ENCODE results near the gene TGM4.

TGM4 gene

GRCh38 chr3:44954304-44954703, 79.9 kb downstream of the TGM4 start:
- no peaks in the 10 kb centered on the region for H3K27me3 ChIP-seq (ENCODE audit: control insufficient read depth in 1 of 2, insufficient read depth in 2 of 2, low read length in 2 of 2)

GRCh38 chr3:44954962-44955361, 80.6 kb downstream of the TGM4 start:
- no peak overlapping the region for H3K27ac ChIP-seq (ENCODE audit: low read length)
- H3K9me3 ChIP-seq (ENCODE audit: control insufficient read depth in 2 of 2, low read length in 2 of 2), result no peaks in the 10 kb centered on the region
- H3K4me1 ChIP-seq (ENCODE audit: control insufficient read depth, insufficient read depth, low read length), result peaks cover 2% of the 10 kb centered on the region
- H3K9ac ChIP-seq (ENCODE audit: low read length in 2 of 2), result no peak overlapping the region
- no peaks in the 10 kb centered on the region for H3K27me3 ChIP-seq (ENCODE audit: control insufficient read depth in 1 of 2, insufficient read depth in 2 of 2, low read length in 2 of 2)
- H3K4me3 ChIP-seq (ENCODE audit: low read length in 2 of 2), result no peak overlapping the region
- H3K36me3 ChIP-seq (ENCODE audit: control insufficient read depth in 2 of 2, insufficient read depth in 2 of 2, low read length in 2 of 2), result peaks cover 13 to 27% of the 10 kb centered on the region in 2 donors

More at GRCh38 chr3:44954304-44954703, 79.9 kb downstream of the TGM4 start:
- Histone ChIP-seq H3K27ac (ENCODE audit: low read length) (no peak overlapping the region), H3K9me3 (ENCODE audit: control insufficient read depth in 2 of 2, low read length in 2 of 2) (no peaks in the 10 kb centered on the region), H3K4me1 (ENCODE audit: control insufficient read depth, insufficient read depth, low read length) (peaks cover 2% of the 10 kb centered on the region), H3K4me3 (ENCODE audit: low read length in 2 of 2) (no peak overlapping the region), H3K9ac (ENCODE audit: low read length in 2 of 2) (no peak overlapping the region), H3K36me3 (ENCODE audit: control insufficient read depth in 2 of 2, insufficient read depth in 2 of 2, low read length in 2 of 2) (peaks cover 13 to 27% of the 10 kb centered on the region in 2 donors)

GRCh38 chr3:44955917-44956316, 81.5 kb downstream of the TGM4 start:
- no peaks in the 10 kb centered on the region for H3K4me1 ChIP-seq (ENCODE audit: control insufficient read depth, insufficient read depth, low read length)
- H3K36me3 ChIP-seq (ENCODE audit: control insufficient read depth in 2 of 2, insufficient read depth in 2 of 2, low read length in 2 of 2), result peaks cover 13 to 29% of the 10 kb centered on the region in 2 donors
- no peak overlapping the region for H3K4me3 ChIP-seq (ENCODE audit: low read length in 2 of 2)
- no peaks in the 10 kb centered on the region for H3K27me3 ChIP-seq (ENCODE audit: control insufficient read depth in 1 of 2, insufficient read depth in 2 of 2, low read length in 2 of 2)
- H3K9me3 ChIP-seq (ENCODE audit: control insufficient read depth in 2 of 2, low read length in 2 of 2), result no peaks in the 10 kb centered on the region
- no peak overlapping the region for H3K27ac ChIP-seq (ENCODE audit: low read length)
- H3K9ac ChIP-seq (ENCODE audit: low read length in 2 of 2), result no peak overlapping the region

GRCh38 chr3:44957986-44958385, 83.6 kb downstream of the TGM4 start:
- peaks cover 13 to 29% of the 10 kb centered on the region in 2 donors for H3K36me3 ChIP-seq (ENCODE audit: control insufficient read depth in 2 of 2, insufficient read depth in 2 of 2, low read length in 2 of 2)
- H3K27me3 ChIP-seq (ENCODE audit: control insufficient read depth in 1 of 2, insufficient read depth in 2 of 2, low read length in 2 of 2), result no peaks in the 10 kb centered on the region
- H3K9ac ChIP-seq (ENCODE audit: low read length in 2 of 2), result no peak overlapping the region
- no peaks in the 10 kb centered on the region for H3K4me1 ChIP-seq (ENCODE audit: control insufficient read depth, insufficient read depth, low read length)
- H3K27ac ChIP-seq (ENCODE audit: low read length), result no peak overlapping the region
- no peaks in the 10 kb centered on the region for H3K9me3 ChIP-seq (ENCODE audit: control insufficient read depth in 2 of 2, low read length in 2 of 2)
- no peak overlapping the region for H3K4me3 ChIP-seq (ENCODE audit: low read length in 2 of 2)

- no peak overlapping the region for H3K9ac ChIP-seq (ENCODE audit: low read length in 2 of 2)
- H3K4me1 ChIP-seq (ENCODE audit: control insufficient read depth, insufficient read depth, low read length), result no peaks in the 10 kb centered on the region
Observed at GRCh38 chr3:44958386-44958785, 84.0 kb downstream of the TGM4 start.

GRCh38 chr3:44960387-44961026, 86.1 kb downstream of the TGM4 start:
- Histone ChIP-seq H3K4me3 (ENCODE audit: low read length in 2 of 2) (no peak overlapping the region), H3K4me1 (ENCODE audit: control insufficient read depth, insufficient read depth, low read length) (no peaks in the 10 kb centered on the region), H3K9ac (ENCODE audit: low read length in 2 of 2) (no peak overlapping the region), H3K27me3 (ENCODE audit: control insufficient read depth in 1 of 2, insufficient read depth in 2 of 2, low read length in 2 of 2) (no peaks in the 10 kb centered on the region), H3K27ac (ENCODE audit: low read length) (no peak overlapping the region), H3K9me3 (ENCODE audit: control insufficient read depth in 2 of 2, low read length in 2 of 2) (no peaks in the 10 kb centered on the region), H3K36me3 (ENCODE audit: control insufficient read depth in 2 of 2, insufficient read depth in 2 of 2, low read length in 2 of 2) (peaks cover 13 to 27% of the 10 kb centered on the region in 2 donors)

More at GRCh38 chr3:44958386-44958785, 84.0 kb downstream of the TGM4 start:
- Histone ChIP-seq H3K27ac (ENCODE audit: low read length) (no peak overlapping the region), H3K9me3 (ENCODE audit: control insufficient read depth in 2 of 2, low read length in 2 of 2) (no peaks in the 10 kb centered on the region), H3K27me3 (ENCODE audit: control insufficient read depth in 1 of 2, insufficient read depth in 2 of 2, low read length in 2 of 2) (no peaks in the 10 kb centered on the region), H3K4me3 (ENCODE audit: low read length in 2 of 2) (no peak overlapping the region), H3K36me3 (ENCODE audit: control insufficient read depth in 2 of 2, insufficient read depth in 2 of 2, low read length in 2 of 2) (peaks cover 13 to 29% of the 10 kb centered on the region in 2 donors)

GRCh38 chr3:44961888-44962287, 87.5 kb downstream of the TGM4 start:
- no peaks in the 10 kb centered on the region for H3K9me3 ChIP-seq (ENCODE audit: control insufficient read depth in 2 of 2, low read length in 2 of 2)
- no peak overlapping the region for H3K9ac ChIP-seq (ENCODE audit: low read length in 2 of 2)
- peaks cover 13 to 21% of the 10 kb centered on the region in 2 donors for H3K36me3 ChIP-seq (ENCODE audit: control insufficient read depth in 2 of 2, insufficient read depth in 2 of 2, low read length in 2 of 2)
- no peak overlapping the region for H3K27ac ChIP-seq (ENCODE audit: low read length)
- no peaks in the 10 kb centered on the region for H3K4me1 ChIP-seq (ENCODE audit: control insufficient read depth, insufficient read depth, low read length)
- no peak overlapping the region for H3K4me3 ChIP-seq (ENCODE audit: low read length in 2 of 2)
- no peaks in the 10 kb centered on the region for H3K27me3 ChIP-seq (ENCODE audit: control insufficient read depth in 1 of 2, insufficient read depth in 2 of 2, low read length in 2 of 2)

GRCh38 chr3:44962621-44963393, 88.4 kb downstream of the TGM4 start:
- no peaks in the 10 kb centered on the region for H3K9me3 ChIP-seq (ENCODE audit: control insufficient read depth in 2 of 2, low read length in 2 of 2)
- H3K4me3 ChIP-seq (ENCODE audit: low read length in 2 of 2), result no peak overlapping the region
- no peaks in the 10 kb centered on the region for H3K27me3 ChIP-seq (ENCODE audit: control insufficient read depth in 1 of 2, insufficient read depth in 2 of 2, low read length in 2 of 2)
- H3K36me3 ChIP-seq (ENCODE audit: control insufficient read depth in 2 of 2, insufficient read depth in 2 of 2, low read length in 2 of 2), result peaks cover 12 to 15% of the 10 kb centered on the region in 2 donors
- H3K9ac ChIP-seq (ENCODE audit: low read length in 2 of 2), result no peak overlapping the region
- no peak overlapping the region for H3K27ac ChIP-seq (ENCODE audit: low read length)
- H3K4me1 ChIP-seq (ENCODE audit: control insufficient read depth, insufficient read depth, low read length), result no peaks in the 10 kb centered on the region

GRCh38 chr3:44963571-44964325, 89.3 kb downstream of the TGM4 start:
- Histone ChIP-seq H3K36me3 (ENCODE audit: control insufficient read depth in 2 of 2, insufficient read depth in 2 of 2, low read length in 2 of 2) (peaks cover 5 to 7% of the 10 kb centered on the region in 2 donors), H3K27ac (ENCODE audit: low read length) (no peak overlapping the region), H3K27me3 (ENCODE audit: control insufficient read depth in 1 of 2, insufficient read depth in 2 of 2, low read length in 2 of 2) (no peaks in the 10 kb centered on the region)

More at GRCh38 chr3:44963571-44964325, 89.3 kb downstream of the TGM4 start:
- Histone ChIP-seq H3K9me3 (ENCODE audit: control insufficient read depth in 2 of 2, low read length in 2 of 2) (no peaks in the 10 kb centered on the region), H3K4me1 (ENCODE audit: control insufficient read depth, insufficient read depth, low read length) (no peaks in the 10 kb centered on the region), H3K4me3 (ENCODE audit: low read length in 2 of 2) (no peak overlapping the region), H3K9ac (ENCODE audit: low read length in 2 of 2) (no peak overlapping the region)

Measured in stomach smooth muscle (tissue), 2 donors.